Activated CD4-positive, alpha-beta memory T cell treated with anti-CD3 and anti-CD28 coated beads, Interleukin-2, amount 10 ng/mL, durations not matched to agents 7 days and 5 days (primary cell): ENCODE measurements around the gene GH2. TPM values are rescaled to one million over a fixed set of nuclear protein-coding genes. Genes with fewer than 3 reads are reported as not detected.
"Not testable (repeated sequence)": the region's sequence is repeated elsewhere in the genome, so short reads cannot be mapped to it uniquely, and the experiment has no call there.

Experiments used
- CTCF ChIA-PET: fragments of 350-600 bp; sonication (Branson Sonifier 250); formaldehyde crosslinking; loops from one replicate; lab custom pipeline; 2021; ENCODE audit warnings: antibody characterized with exemption, inconsistent platforms; lab: Charles Lee
- POLR2A ChIA-PET: fragments of 350-600 bp; sonication (Branson Sonifier 250); formaldehyde crosslinking; loops from one replicate; lab custom pipeline; 2021; ENCODE audit warnings: antibody characterized with exemption; lab: Charles Lee
- DNase-seq: peaks from one replicate; pipeline ENCODE4 v3.0.0-alpha.2; 2020
- H3K27ac Mint-ChIP-seq: one replicate; pipeline ENCODE4 v1.8.0; 2021; ENCODE audit warnings: mild to moderate bottlenecking, mixed read lengths
- H3K27me3 Mint-ChIP-seq: one replicate; pipeline ENCODE4 v1.8.0; 2021; ENCODE audit warnings: mixed read lengths
- H3K36me3 Mint-ChIP-seq: one replicate; pipeline ENCODE4 v1.8.0; 2021; ENCODE audit warnings: low read depth, mixed read lengths
- H3K4me1 Mint-ChIP-seq: one replicate; pipeline ENCODE4 v1.8.0; 2021; ENCODE audit warnings: mixed read lengths
- H3K4me3 Mint-ChIP-seq: one replicate; pipeline ENCODE4 v1.8.0; 2021; ENCODE audit warnings: mild to moderate bottlenecking, mixed read lengths
- H3K9me3 Mint-ChIP-seq: one replicate; pipeline ENCODE4 v1.8.0; 2021; ENCODE audit warnings: mixed read lengths
- total RNA-seq, 2 experiments: library from RNA; stranded (reverse); gene quantifications; one replicate each; pipeline ENCODE4 v1.2.3, GENCODE V29; 2021

The GH2 gene
- total RNA-seq, 2 experiments from 2014 or later = not detected

DNA sequence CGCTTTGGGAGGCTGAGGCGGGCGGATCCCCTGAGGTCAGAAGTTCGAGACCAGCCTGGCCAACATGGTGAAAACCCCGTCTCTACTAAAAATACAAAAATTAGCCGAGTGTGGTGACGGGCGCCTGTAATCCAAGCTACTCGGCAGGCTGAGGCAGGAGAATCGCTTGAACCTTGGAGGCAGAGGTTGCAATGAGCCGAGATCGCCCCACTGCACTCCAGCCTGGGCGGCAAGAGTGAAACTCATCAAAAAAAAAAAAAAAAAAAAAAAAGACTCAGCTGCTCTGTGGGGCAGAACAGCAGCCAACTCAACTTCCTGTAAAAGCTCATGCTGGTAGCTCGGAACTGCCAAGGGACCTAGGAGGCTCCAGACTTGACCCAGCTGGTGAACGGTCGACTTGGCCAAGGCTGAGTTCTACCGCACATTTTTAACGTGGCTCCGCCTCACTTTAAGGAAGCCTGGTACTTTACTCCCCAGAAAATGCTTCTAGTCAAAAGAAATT lies 38.3 kb downstream of the GH2 start:
- H3K27me3 Mint-ChIP-seq, H3K9me3 Mint-ChIP-seq: not testable (repeated sequence)
- ChIA-PET CTCF (interaction anchor here (0.8 to 2.2 kb wide), 8 partner anchors 9 to 177 kb away, joined by 3 to 8 read pairs (median 4); partner anchors contain the start of genes CCDC47, DDX42 and ICAM2), POLR2A (interaction anchor here (0.8 to 9.7 kb wide), 17 partner anchors 11 to 663 kb away, joined by 3 to 194 read pairs (median 7); partner anchors contain the start of genes CCDC47, CEP95, DCAF7 and DDX42)
- Mint-ChIP-seq H3K27ac (peak overlapping the region; percentile 96), H3K4me1 (peaks cover 47% of the 10 kb centered on the region), H3K4me3 (peak overlapping the region; percentile 97), H3K36me3 (peaks cover 26% of the 10 kb centered on the region)
- DNase-seq = peak; percentile 55

- CTCF ChIA-PET = interaction anchor here (0.8 to 3.3 kb wide), 9 partner anchors 8 to 69 kb away, joined by 3 to 28 read pairs (median 4); partner anchors contain the start of genes CCDC47, DDX42 and FTSJ3
- POLR2A ChIA-PET = interaction anchor here (0.8 to 9.7 kb wide), 21 partner anchors 11 to 664 kb away, joined by 3 to 194 read pairs (median 7); partner anchors contain the start of genes CCDC47, CEP95, DCAF7 and DDX42
- Mint-ChIP-seq H3K4me1 (peaks cover 46% of the 10 kb centered on the region), H3K9me3 (no peaks in the 10 kb centered on the region), H3K4me3 (peak within 1 kb of the TSS; percentile 97), H3K27me3 (no peaks in the 10 kb centered on the region), H3K27ac (peak within 1 kb of the TSS; percentile 96), H3K36me3 (peaks cover 20% of the 10 kb centered on the region)
- peak; percentile 99 for DNase-seq
These were observed 39.0 kb downstream of the GH2 start, which contains the start of gene SMARCD2 for GRCh38 chr17:63842540-63843386. TSS of gene SMARCD2 (minus strand) at chr17:63842685. CDS start at chr17:63842674, 11 bp downstream.

DNA sequence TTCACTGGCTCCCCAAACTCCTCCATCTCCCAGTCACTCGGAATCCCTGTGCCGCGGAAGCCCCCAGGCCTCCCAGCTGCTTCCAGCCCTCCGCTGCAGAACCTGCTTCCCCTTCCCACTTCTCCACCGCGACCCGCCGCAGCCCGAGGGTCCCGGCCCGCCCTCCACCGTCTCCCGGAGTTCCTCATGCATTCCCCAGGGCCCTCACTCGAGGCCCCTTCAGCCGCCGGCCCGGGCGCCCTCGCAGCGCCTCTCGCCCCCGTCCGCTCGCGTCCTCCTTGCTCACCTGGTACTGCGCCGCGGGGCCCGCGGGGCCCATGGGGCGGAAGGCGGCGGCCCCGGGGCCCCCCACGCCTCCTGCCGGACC lies 39.6 kb downstream of the GH2 start:
- Mint-ChIP-seq H3K36me3 (peaks cover 21% of the 10 kb centered on the region), H3K27me3 (no peaks in the 10 kb centered on the region), H3K4me3 (peak overlapping the region; percentile 97), H3K27ac (peak overlapping the region; percentile 87), H3K4me1 (peaks cover 44% of the 10 kb centered on the region), H3K9me3 (no peaks in the 10 kb centered on the region)
- CTCF ChIA-PET = interaction anchor here (0.9 to 3.3 kb wide), 3 partner anchors 12 to 66 kb away, joined by 3 to 28 read pairs (median 6); partner anchors contain the start of gene FTSJ3
- POLR2A ChIA-PET = interaction anchor here (0.8 to 9.7 kb wide), 10 partner anchors 12 to 663 kb away, joined by 3 to 194 read pairs (median 8); partner anchors contain the start of genes CCDC47, DDX42, DDX5 and FTSJ3
- no peak for DNase-seq

DNA sequence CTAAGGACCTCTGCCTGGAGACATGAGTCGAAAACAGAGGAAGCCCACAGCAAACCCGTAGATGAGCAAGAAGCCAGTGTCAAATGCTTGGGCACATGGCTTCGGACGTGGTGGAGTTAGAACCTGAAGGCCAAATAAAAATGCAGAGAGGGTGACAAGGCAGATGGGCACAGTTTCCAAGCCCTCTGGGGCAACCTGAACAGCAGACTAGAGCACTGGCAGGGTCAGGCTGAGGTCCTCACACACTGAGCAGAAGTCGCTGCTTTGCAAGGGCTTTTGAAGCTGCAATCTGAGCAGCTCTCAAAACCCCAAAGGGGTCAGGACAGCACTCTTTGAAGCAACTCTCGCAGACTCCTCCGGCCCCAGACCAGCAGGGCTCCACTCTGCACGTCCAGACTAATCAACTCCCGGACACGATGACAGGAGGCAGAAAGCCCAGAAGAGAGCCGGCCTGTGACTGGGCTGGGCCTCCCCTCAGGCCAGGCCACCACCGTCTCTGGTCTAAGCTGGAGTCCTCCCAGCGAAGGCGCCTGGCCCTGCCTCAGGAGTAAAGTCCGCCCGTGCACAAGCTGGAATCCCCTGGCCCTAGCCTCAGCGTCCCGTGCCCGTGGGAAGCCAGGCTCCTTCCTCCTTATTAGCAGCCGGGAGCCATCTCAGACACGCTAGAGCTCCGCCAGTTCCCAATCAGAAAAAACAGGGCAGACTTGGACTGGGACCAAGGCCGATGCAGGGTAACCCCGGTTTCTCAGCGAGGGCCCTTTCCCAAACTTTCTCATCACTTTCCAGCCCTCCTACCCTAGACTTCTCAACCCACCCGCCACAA lies 40.2 kb downstream of the GH2 start:
- Mint-ChIP-seq H3K9me3 (no peaks in the 10 kb centered on the region), H3K4me3 (peak overlapping the region; percentile 97), H3K4me1 (peaks cover 44% of the 10 kb centered on the region), H3K27me3 (no peaks in the 10 kb centered on the region), H3K27ac (peak overlapping the region; percentile 87), H3K36me3 (peaks cover 27% of the 10 kb centered on the region)
- CTCF ChIA-PET = interaction anchor here (0.9 to 3.3 kb wide), 3 partner anchors 12 to 66 kb away, joined by 3 to 28 read pairs (median 6); partner anchors contain the start of gene FTSJ3
- POLR2A ChIA-PET = interaction anchor here (0.8 to 9.7 kb wide), 11 partner anchors 11 to 664 kb away, joined by 3 to 194 read pairs (median 7); partner anchors contain the start of genes CCDC47, DDX42, DDX5 and FTSJ3
- DNase-seq = no peak

DNA sequence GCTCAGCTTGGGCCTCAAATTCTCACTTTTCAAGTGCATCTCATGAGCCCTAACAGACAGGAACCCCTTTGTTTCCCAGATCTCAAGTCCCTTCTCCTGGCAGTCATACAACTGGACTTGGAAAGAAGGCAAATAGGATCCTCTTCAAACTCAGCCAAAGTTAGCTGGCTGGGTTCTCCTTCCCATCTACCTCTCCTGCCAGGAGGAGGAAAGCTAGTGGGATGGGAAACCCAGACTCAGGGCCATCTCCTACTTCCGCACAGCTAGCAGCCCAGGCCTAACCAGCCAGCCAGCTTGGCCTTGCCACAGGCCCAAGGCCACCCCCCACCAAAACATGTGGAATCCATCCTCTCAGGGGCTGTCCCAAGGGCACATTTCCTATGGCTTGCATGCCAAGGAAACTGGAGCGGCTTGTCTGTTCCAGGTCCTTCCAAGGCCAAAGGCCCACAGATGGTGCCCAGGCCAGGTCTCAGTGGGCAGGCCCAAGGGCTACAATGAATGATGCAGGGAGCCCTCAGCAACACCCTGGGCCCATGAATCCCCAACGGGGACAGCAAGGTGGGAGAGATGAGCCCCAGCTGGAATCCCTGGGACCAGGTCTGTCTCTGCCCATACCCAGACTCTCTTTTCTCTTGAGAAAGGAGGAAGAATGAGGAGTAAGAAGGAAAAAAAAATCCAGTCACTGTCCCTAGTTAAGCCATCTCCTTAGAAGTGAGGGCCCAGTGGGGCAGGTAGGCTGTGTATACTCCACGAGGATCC lies 41.0 kb downstream of the GH2 start:
- no peaks in the 10 kb centered on the region for H3K9me3 Mint-ChIP-seq
- ChIA-PET POLR2A (interaction anchor here (1.3 to 9.7 kb wide), 7 partner anchors 8 to 145 kb away, joined by 4 to 194 read pairs (median 18); partner anchors contain the start of genes CCDC47, DDX42, FTSJ3 and LIMD2), CTCF (interaction anchor here (1.4 to 3.3 kb wide), 3 partner anchors 8 to 25 kb away, joined by 6 to 28 read pairs (median 14); partner anchors contain the start of gene FTSJ3)
- no peak for DNase-seq
- no peaks in the 10 kb centered on the region for H3K27me3 Mint-ChIP-seq
- peak overlapping the region; percentile 97 for H3K4me3 Mint-ChIP-seq
- H3K27ac Mint-ChIP-seq = peak overlapping the region; percentile 87
- peaks cover 31% of the 10 kb centered on the region for H3K36me3 Mint-ChIP-seq
- peaks cover 44% of the 10 kb centered on the region for H3K4me1 Mint-ChIP-seq

DNA sequence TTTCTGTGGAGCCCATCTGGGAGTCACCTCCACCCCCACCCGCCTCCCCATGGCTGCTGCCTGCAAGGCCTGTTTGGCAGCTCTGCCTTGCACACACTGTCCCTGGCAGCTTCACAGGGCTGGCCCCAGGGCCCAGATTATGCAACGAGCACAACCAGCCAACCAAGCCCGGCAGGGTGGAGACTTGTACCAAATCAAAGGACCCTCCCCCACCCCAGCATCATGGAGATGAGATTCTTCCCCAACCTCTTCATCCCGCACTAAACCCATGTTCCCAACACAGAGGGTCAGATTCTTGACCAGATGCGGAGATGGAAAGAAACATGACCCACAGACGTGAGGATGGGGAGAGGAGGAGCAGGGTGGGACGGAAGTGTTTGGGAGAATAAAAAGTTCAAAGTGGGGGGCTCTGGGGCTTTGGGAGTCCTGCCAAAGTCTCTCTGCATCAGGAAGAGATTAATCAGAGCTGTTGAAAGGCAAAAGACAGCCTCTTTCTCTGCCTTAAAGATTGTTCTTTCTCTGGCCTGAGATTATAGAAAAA lies 43.0 kb downstream of the GH2 start:
- peaks cover 52% of the 10 kb centered on the region for H3K36me3 Mint-ChIP-seq

DNA sequence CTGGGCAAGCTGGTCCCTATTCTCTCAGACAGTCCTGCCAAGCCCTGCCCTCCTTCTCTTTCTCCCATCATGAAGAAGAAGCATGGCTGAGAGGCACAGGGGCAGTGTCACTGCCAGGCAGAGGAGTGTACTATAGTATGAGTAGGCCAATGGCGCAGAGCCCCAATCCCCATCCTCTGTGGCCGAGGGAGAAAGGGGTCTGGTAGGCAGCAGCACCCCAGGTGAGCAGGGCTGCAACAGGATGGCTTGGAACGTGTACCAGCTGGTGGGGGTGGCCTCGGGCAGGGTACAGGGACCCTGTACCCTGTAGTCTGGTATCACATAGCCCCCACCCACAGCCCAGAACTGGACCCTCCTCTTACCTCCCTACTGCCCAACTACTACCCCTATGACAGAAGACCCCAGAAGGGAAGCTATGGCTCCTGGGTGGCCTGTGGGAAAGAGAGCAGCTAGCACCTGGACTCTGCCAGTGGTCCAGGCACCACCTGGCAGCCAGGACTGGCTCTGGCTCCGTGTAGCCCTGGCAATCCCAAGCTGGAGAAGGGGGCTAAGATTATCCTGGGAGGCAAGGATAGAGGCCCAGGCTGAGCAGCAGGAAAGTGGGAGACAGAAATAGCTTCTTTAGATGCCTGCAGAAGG lies 43.7 kb downstream of the GH2 start:
- DNase-seq = no peak
- CTCF ChIA-PET = interaction anchor here (1.5 to 2.9 kb wide), 3 partner anchors 8 to 136 kb away, joined by 4 to 14 read pairs (median 5); no protein-coding TSS in a partner anchor
- Mint-ChIP-seq H3K4me3 (no peak overlapping the region), H3K27ac (no peak overlapping the region), H3K4me1 (peaks cover 43% of the 10 kb centered on the region), H3K36me3 (peaks cover 58% of the 10 kb centered on the region), H3K27me3 (no peaks in the 10 kb centered on the region), H3K9me3 (no peaks in the 10 kb centered on the region)
- POLR2A ChIA-PET = interaction anchor here (0.6 to 9.7 kb wide), 7 partner anchors 8 to 308 kb away, joined by 3 to 194 read pairs (median 3); partner anchors contain the start of genes CCDC47, DDX42, ERN1 and FTSJ3

More for the DNA sequence above, 43.0 kb downstream of the GH2 start:
- DNase-seq = no peak
- H3K4me1 Mint-ChIP-seq = peaks cover 45% of the 10 kb centered on the region
- no peaks in the 10 kb centered on the region for H3K9me3 Mint-ChIP-seq
- H3K27me3 Mint-ChIP-seq = no peaks in the 10 kb centered on the region
- H3K4me3 Mint-ChIP-seq = peak overlapping the region; percentile 43
- ChIA-PET CTCF (interaction anchor here (0.7 to 2.9 kb wide), 5 partner anchors 9 to 136 kb away, joined by 3 to 14 read pairs (median 4); partner anchors contain the start of gene STRADA), POLR2A (interaction anchor here (0.6 to 9.7 kb wide), 7 partner anchors 8 to 308 kb away, joined by 3 to 194 read pairs (median 3); partner anchors contain the start of genes CCDC47, DDX42, ERN1 and FTSJ3)
- peak overlapping the region; percentile 70 for H3K27ac Mint-ChIP-seq

- H3K36me3 Mint-ChIP-seq = peaks cover 64% of the 10 kb centered on the region
- no peaks in the 10 kb centered on the region for H3K9me3 Mint-ChIP-seq
- H3K4me3 Mint-ChIP-seq = no peak overlapping the region
- no peak overlapping the region for H3K27ac Mint-ChIP-seq
- no peak for DNase-seq
- no peaks in the 10 kb centered on the region for H3K27me3 Mint-ChIP-seq
- ChIA-PET CTCF (no interaction called here), POLR2A (interaction anchor here (1.3 to 9.7 kb wide), 2 partner anchors 7 to 139 kb away, joined by 3 to 194 read pairs; partner anchors contain the start of genes FTSJ3 and PSMC5)
- peaks cover 44% of the 10 kb centered on the region for H3K4me1 Mint-ChIP-seq
These were observed 44.3 kb downstream of the GH2 start for GRCh38 chr17:63837480-63837879.

GRCh38 chr17:63836811-63837210 lies 44.9 kb downstream of the GH2 start:
- Mint-ChIP-seq H3K27ac (no peak overlapping the region), H3K9me3 (no peaks in the 10 kb centered on the region), H3K36me3 (peaks cover 68% of the 10 kb centered on the region), H3K4me3 (no peak overlapping the region), H3K4me1 (peaks cover 50% of the 10 kb centered on the region), H3K27me3 (no peaks in the 10 kb centered on the region)
- no peak for DNase-seq
- ChIA-PET POLR2A (interaction anchor here (1.3 to 9.7 kb wide), 2 partner anchors 6 to 138 kb away, joined by 3 to 194 read pairs; partner anchors contain the start of genes FTSJ3 and PSMC5), CTCF (no interaction called here)

GRCh38 chr17:63835167-63835720 lies 46.5 kb downstream of the GH2 start:
- DNase-seq = no peak
- Mint-ChIP-seq H3K9me3 (no peaks in the 10 kb centered on the region), H3K36me3 (peaks cover 68% of the 10 kb centered on the region), H3K4me3 (no peak overlapping the region), H3K27me3 (no peaks in the 10 kb centered on the region), H3K27ac (no peak overlapping the region), H3K4me1 (peaks cover 55% of the 10 kb centered on the region)
- CTCF ChIA-PET = interaction anchor here (1.1 to 1.8 kb wide), 4 partner anchors 11 to 93 kb away, joined by 3 to 8 read pairs (median 6); partner anchors contain the start of gene STRADA
- POLR2A ChIA-PET = interaction anchor here (1.0 to 10.2 kb wide), 4 partner anchors 5 to 61 kb away, joined by 3 to 194 read pairs (median 22); partner anchors contain the start of genes CCDC47, DDX42 and SMARCD2
